ENCODE results near the gene HOXC6. TPM values are rescaled to one million over a fixed set of nuclear protein-coding genes. Genes with fewer than 3 reads are reported as not detected.

HOXC6 gene
- total and polyA plus RNA-seq, 2 experiments from 2014 or later, result not detected

DNA sequence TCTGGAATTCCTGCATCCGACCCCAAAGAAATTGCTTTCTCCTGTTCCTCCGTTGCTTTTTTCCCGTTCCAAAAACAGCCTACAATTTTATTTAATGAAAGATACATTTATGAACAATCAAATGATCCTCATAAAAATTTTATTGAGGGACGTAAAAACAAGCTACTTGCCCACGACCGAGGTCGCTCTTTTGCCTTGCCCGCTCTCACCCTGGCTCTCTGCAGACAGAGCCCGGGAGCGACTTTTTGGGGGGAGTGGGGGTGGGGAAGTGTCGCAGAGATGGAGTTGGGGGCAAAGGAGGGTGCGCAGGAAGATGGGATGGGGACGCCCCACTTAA is 29.4 kb upstream of the HOXC6 start:
- no peak overlapping the region for H3K27ac ChIP-seq

DNA sequence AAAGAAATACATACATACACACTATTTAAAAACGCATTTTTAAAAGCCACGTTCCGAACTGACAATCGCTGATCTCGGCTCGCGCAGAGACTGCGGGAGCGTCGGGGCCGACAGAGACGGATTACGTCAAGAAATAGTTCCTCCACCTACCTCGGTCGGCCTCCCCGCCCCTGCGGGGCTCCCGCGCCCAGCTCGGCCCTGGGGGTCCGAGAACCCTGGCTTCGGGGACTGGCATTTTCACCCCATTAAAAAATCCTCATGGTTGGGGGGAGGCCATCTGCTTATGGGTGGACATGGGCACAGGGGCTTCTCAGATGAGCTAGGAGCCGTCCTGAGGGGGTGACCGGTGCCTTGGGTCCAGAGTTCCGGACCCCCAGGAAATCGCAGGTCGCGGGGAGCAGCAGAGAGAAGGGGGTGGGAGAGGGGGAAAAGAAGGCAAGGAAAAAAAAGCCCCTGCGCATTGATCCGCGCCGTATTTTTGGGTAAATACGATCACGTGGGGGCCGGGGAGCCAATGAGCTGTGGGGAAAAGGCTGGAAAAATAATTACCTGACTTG is 28.6 kb upstream of the HOXC6 start:
- Histone ChIP-seq H3K4me3 (no peak overlapping the region), H3K9me3 (ENCODE audit: low read depth) (no peaks in the 10 kb centered on the region), H3K27ac (no peak overlapping the region), H3K4me1 (ENCODE audit: low read depth) (no peaks in the 10 kb centered on the region), H3K36me3 (no peaks in the 10 kb centered on the region), H3K27me3 (peaks cover 100% of the 10 kb centered on the region)
- no peak for DNase-seq (ENCODE audit: low read depth in 1 of 2, low spot score in 1 of 2)
- TF ChIP-seq, protein P1, sequence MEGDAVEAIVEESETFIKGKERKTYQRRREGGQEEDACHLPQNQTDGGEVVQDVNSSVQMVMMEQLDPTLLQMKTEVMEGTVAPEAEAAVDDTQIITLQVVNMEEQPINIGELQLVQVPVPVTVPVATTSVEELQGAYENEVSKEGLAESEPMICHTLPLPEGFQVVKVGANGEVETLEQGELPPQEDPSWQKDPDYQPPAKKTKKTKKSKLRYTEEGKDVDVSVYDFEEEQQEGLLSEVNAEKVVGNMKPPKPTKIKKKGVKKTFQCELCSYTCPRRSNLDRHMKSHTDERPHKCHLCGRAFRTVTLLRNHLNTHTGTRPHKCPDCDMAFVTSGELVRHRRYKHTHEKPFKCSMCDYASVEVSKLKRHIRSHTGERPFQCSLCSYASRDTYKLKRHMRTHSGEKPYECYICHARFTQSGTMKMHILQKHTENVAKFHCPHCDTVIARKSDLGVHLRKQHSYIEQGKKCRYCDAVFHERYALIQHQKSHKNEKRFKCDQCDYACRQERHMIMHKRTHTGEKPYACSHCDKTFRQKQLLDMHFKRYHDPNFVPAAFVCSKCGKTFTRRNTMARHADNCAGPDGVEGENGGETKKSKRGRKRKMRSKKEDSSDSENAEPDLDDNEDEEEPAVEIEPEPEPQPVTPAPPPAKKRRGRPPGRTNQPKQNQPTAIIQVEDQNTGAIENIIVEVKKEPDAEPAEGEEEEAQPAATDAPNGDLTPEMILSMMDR (IDR thresholded peaks at IDR 0.05; ENCODE audit: low read depth, low read length), result no peak

More for the DNA sequence above, 29.4 kb upstream of the HOXC6 start:
- DNase-seq (ENCODE audit: low read depth in 1 of 2, low spot score in 1 of 2), result no peak
- no peaks in the 10 kb centered on the region for H3K9me3 ChIP-seq (ENCODE audit: low read depth)
- no peaks in the 10 kb centered on the region for H3K36me3 ChIP-seq
- TF ChIP-seq, protein P1 (IDR thresholded peaks at IDR 0.05; ENCODE audit: low read depth, low read length), result no peak
- H3K27me3 ChIP-seq, result peaks cover 100% of the 10 kb centered on the region
- no peak overlapping the region for H3K4me3 ChIP-seq
- H3K4me1 ChIP-seq (ENCODE audit: low read depth), result no peaks in the 10 kb centered on the region

DNA sequence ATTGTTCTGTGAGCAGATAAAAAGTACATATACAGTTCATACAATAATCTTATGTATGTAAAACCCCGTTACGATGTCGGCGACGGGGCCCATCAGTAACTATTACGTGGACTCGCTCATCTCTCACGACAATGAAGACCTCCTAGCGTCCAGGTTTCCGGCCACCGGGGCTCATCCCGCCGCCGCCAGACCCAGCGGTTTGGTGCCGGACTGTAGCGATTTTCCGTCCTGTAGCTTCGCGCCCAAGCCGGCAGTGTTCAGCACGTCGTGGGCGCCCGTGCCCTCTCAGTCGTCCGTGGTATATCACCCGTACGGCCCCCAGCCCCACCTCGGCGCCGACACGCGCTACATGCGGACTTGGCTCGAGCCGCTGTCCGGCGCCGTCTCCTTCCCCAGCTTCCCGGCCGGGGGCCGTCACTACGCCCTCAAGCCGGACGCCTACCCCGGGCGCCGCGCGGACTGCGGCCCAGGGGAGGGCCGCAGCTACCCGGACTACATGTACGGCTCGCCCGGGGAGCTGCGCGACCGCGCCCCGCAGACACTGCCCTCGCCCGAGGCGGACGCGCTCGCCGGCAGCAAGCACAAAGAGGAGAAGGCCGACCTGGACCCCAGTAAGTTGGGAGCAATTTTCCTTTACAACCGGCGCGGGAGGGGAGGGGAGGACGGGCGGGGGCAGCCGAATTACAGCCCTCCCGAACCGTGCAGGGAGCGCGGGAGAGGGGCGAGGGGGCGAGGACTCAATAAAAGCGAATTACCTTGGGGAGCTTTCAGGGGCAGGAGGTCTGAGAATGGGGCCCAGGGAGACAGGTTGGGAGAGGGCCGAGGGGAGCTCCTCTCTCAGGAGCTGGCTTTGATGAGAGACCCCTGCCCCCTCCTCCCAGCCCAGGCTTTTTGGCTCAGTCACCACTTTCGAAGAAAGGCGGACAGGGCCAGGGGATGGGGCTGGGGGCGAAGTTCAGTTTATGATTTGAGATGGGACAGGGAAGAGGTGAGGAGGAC is 27.8 kb upstream of the HOXC6 start, which contains the start of gene HOXC9:
Gene HOXC9 (plus strand): TSS at position 46 of the 999 bp plus-strand sequence. CDS start 28 bp downstream, at position 74.
- Histone ChIP-seq H3K36me3 (no peaks in the 10 kb centered on the region), H3K9me3 (ENCODE audit: low read depth) (no peaks in the 10 kb centered on the region), H3K27me3 (peaks cover 100% of the 10 kb centered on the region), H3K27ac (no peak within 1 kb of the TSS), H3K4me3 (peak within 1 kb of the TSS; percentile 12), H3K4me1 (ENCODE audit: low read depth) (no peaks in the 10 kb centered on the region)
- DNase-seq (ENCODE audit: low read depth in 1 of 2, low spot score in 1 of 2), result peak in 1 of 2 donors; percentile 39
- TF ChIP-seq, protein P1 (IDR thresholded peaks at IDR 0.05; ENCODE audit: low read depth, low read length), result no peak

DNA sequence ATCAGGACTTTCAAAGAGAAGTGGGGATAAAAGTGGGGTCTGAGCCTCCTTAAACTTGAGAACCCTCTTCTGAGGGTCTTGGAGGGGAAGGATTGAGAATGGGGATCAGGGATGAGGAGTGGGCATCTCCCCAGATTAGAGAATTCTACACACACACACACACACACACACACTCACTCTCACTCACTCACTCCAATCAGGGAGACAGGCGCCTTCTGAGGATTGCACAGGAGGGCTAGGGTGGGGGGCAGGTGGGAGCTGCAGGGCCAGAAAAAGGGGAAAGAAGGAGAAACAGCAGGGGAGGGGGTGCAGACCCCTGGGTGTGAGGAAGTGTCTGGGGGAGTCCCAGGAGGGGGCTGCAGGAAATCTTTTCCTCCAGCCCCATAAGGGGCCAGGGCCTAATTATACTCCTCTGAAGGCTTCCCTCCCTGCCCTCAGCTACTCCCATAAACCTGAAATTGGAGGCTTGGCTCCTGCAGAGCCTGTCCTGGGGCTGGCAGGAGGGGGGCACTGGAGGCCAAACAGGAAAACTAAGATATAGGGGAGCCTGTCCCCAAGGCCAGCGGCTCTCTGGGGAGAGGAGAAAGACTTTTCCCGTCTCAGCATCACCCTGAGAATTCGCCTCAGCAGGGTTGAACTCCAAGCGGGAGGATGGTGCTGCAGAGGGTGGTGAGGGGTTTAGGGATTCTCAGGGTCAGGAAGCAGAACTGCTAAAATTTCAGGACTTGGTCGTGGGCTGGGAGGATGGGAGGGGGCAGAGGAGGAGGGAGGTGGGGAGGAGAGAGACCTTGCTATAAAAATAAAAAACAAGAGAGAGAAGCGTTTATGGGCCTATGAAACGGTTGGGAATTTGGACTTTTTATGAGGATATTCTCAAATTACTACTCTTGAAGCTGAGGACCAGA is 26.7 kb upstream of the HOXC6 start:
- Histone ChIP-seq H3K27ac (no peak overlapping the region), H3K9me3 (ENCODE audit: low read depth) (no peaks in the 10 kb centered on the region), H3K4me3 (no peak overlapping the region), H3K4me1 (ENCODE audit: low read depth) (no peaks in the 10 kb centered on the region), H3K36me3 (no peaks in the 10 kb centered on the region), H3K27me3 (peaks cover 100% of the 10 kb centered on the region)
- TF ChIP-seq, protein P1 (IDR thresholded peaks at IDR 0.05; ENCODE audit: low read depth, low read length), result no peak
- no peak for DNase-seq (ENCODE audit: low read depth in 1 of 2, low spot score in 1 of 2)

DNA sequence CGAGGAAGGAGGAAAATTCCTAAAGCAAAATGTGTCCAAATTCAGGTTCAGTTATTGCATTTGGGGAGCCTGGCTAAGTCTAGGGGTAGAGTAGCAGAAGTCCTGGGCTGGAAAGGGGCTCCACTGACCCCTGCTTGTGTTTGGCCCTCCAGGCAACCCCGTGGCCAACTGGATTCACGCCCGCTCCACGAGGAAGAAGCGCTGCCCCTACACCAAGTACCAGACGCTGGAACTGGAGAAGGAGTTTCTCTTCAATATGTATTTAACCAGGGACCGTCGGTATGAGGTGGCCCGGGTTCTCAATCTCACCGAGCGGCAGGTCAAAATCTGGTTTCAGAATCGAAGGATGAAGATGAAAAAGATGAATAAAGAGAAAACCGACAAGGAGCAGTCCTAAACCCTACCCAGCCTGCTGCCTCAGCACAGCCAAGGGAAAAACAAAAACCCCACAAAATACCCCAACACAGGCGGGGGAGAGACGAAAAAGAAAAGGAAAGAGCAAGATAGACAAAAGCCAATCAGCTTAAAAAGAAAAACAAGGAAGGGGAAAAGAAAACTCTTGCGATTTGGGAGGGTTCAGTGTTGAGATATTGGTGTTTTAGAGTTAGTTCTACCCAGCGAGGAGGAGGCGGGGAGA is 25.8 kb upstream of the HOXC6 start:
- Histone ChIP-seq H3K4me1 (ENCODE audit: low read depth) (no peaks in the 10 kb centered on the region), H3K36me3 (no peaks in the 10 kb centered on the region), H3K4me3 (no peak overlapping the region), H3K27me3 (peaks cover 100% of the 10 kb centered on the region), H3K9me3 (ENCODE audit: low read depth) (no peaks in the 10 kb centered on the region), H3K27ac (no peak overlapping the region)
- TF ChIP-seq, protein P1 (IDR thresholded peaks at IDR 0.05; ENCODE audit: low read depth, low read length), result no peak
- DNase-seq (ENCODE audit: low read depth in 1 of 2, low spot score in 1 of 2), result no peak

Measured in cardiac muscle cell (in vitro differentiated cells and primary cell).